ENCODE measurements around the gene RHBG. TPM values are rescaled to one million over a fixed set of nuclear protein-coding genes. Genes with fewer than 3 reads are reported as not detected.

The RHBG gene
- total RNA-seq, 4 donors from 2014 or later: not detected

- WGBS: 90% methylated on average over 5 of the region's 6 CpGs
- peaks cover 0 to 16% (median 11%) of the 10 kb centered on the region in 4 donors for H3K4me1 ChIP-seq
- H3K9me3 ChIP-seq: no peaks in the 10 kb centered on the region
- no peak overlapping the region for H3K4me3 ChIP-seq
- DNase-seq (ENCODE audit: extremely low spot score): no peak
- H3K27me3 ChIP-seq: peaks cover 0 to 61% (median 22%) of the 10 kb centered on the region in 4 donors
- no peaks in the 10 kb centered on the region for H3K36me3 ChIP-seq
- H3K27ac ChIP-seq (replicated peaks in 1 of 4): no peak overlapping the region
- intact Hi-C loops (cut with DNase I): loop anchor here (5.0 kb wide), 1 partner anchor 231 kb away; the partner anchor contains the start of gene HAPLN2
- TF ChIP-seq POLR2AphosphoS5 (IDR thresholded peaks at IDR 0.05) (no peak), POLR2A (IDR thresholded peaks at IDR 0.05; ENCODE audit: low read depth) (no peak), EP300 (IDR thresholded peaks at IDR 0.05) (no peak), CTCF (IDR thresholded peaks at IDR 0.05) (no peak)
Measured at GRCh38 chr1:156386134-156386901, 17.3 kb downstream of the RHBG start.

DNA sequence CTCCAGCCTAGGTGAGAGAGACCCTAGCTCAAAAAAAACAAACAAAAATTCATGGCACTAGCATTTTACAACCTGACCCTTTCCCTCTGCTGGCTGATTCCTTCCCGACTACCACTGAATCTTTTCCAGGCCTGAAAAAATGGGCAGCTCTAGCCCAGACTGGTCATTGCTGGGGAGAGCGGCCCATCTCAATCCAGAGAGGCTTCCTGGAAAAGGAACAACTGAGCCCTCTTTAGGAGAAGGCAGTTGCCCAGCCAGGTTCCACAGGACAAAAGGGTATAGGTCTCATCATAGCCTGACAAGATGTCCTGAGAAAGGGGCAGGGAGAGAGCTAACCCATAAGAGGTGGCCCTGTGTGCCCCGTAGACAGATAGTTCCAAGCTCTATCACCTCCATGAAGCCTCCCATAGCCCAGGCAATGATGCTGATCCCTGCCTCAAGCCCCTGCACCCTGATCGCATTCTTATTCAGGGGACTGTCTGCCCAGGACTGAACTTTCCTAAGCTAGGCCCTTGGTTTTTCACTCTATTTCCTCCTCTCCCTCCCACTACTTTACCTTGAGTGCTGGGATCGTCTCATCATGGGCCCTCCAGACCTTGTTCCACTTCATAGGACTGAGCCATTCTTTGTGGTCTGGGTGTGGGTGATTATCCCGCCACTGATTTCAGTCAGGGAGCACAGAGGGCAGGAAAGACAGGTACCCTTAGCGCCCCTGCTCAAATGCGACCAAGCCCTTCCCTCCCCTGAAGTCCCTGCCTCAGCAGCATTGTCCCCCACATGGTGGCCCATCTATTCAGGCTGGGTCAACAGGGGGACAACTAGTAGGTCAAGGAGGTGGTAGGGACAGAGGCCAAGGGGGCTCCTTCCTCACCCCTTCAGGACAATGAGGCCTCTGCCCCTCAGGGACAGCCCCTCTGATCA is 18.2 kb downstream of the RHBG start:
- WGBS: 98% methylated on average over 7 of the region's 8 CpGs
- Histone ChIP-seq H3K4me3 (no peak overlapping the region), H3K27me3 (peaks cover 0 to 65% (median 22%) of the 10 kb centered on the region in 4 donors), H3K9me3 (no peaks in the 10 kb centered on the region), H3K27ac (replicated peaks in 1 of 4) (no peak overlapping the region), H3K4me1 (peaks cover 0 to 16% (median 11%) of the 10 kb centered on the region in 4 donors), H3K36me3 (no peaks in the 10 kb centered on the region)
- no peak for TF ChIP-seq POLR2A (IDR thresholded peaks at IDR 0.05; ENCODE audit: low read depth)
- no peak for TF ChIP-seq POLR2AphosphoS5 (IDR thresholded peaks at IDR 0.05)
- no peak for TF ChIP-seq EP300 (IDR thresholded peaks at IDR 0.05)
- TF ChIP-seq CTCF (IDR thresholded peaks at IDR 0.05): no peak
- intact Hi-C loops (cut with DNase I): loop anchor here (5.0 kb wide), 1 partner anchor 230 kb away; the partner anchor contains the start of gene HAPLN2
- DNase-seq (ENCODE audit: extremely low spot score): no peak

- Histone ChIP-seq H3K27me3 (peaks cover 0 to 70% (median 22%) of the 10 kb centered on the region in 4 donors), H3K4me1 (peaks cover 0 to 16% (median 11%) of the 10 kb centered on the region in 4 donors), H3K27ac (replicated peaks in 1 of 4) (no peak overlapping the region), H3K4me3 (peak overlapping the region in 2 of 4 donors; percentile 26 to 27), H3K9me3 (no peaks in the 10 kb centered on the region), H3K36me3 (no peaks in the 10 kb centered on the region)
- TF ChIP-seq EP300 (IDR thresholded peaks at IDR 0.05) (no peak), POLR2AphosphoS5 (IDR thresholded peaks at IDR 0.05) (no peak), POLR2A (IDR thresholded peaks at IDR 0.05; ENCODE audit: low read depth) (no peak), CTCF (IDR thresholded peaks at IDR 0.05) (no peak)
- intact Hi-C loops (cut with DNase I): loop anchor here (5.0 kb wide), 1 partner anchor 229 kb away; the partner anchor contains the start of gene HAPLN2
- 52% methylated on average over 15 of the region's 15 CpGs for WGBS
- DNase-seq (ENCODE audit: extremely low spot score): no peak
Measured at GRCh38 chr1:156387870-156388173, 18.8 kb downstream of the RHBG start.

- intact Hi-C loops (cut with DNase I): loop anchor here (5.0 kb wide), 1 partner anchor 229 kb away; the partner anchor contains the start of gene HAPLN2
- H3K9me3 ChIP-seq: no peaks in the 10 kb centered on the region
- peaks cover 0 to 16% (median 11%) of the 10 kb centered on the region in 4 donors for H3K4me1 ChIP-seq
- no peak for DNase-seq (ENCODE audit: extremely low spot score)
- no peaks in the 10 kb centered on the region for H3K36me3 ChIP-seq
- no peak overlapping the region for H3K27ac ChIP-seq (replicated peaks in 1 of 4)
- H3K27me3 ChIP-seq: peaks cover 0 to 76% (median 22%) of the 10 kb centered on the region in 4 donors
- peak overlapping the region; percentile 25 to 32 (median 26) for H3K4me3 ChIP-seq
- no peak for TF ChIP-seq POLR2A (IDR thresholded peaks at IDR 0.05; ENCODE audit: low read depth)
- TF ChIP-seq POLR2AphosphoS5 (IDR thresholded peaks at IDR 0.05): no peak
- TF ChIP-seq CTCF (IDR thresholded peaks at IDR 0.05): no peak
- no peak for TF ChIP-seq EP300 (IDR thresholded peaks at IDR 0.05)
- WGBS: 40% methylated on average over 14 of the region's 73 CpGs
Measured at GRCh38 chr1:156388174-156389137, 19.4 kb downstream of the RHBG start.
